K562 (cell line): ENCODE results near the gene STXBP6. TPM values are rescaled to one million over a fixed set of nuclear protein-coding genes. Genes with fewer than 3 reads are reported as not detected.
"Not testable (repeated sequence)": the region's sequence is repeated elsewhere in the genome, so short reads cannot be mapped to it uniquely, and the experiment has no call there.

ENCODE experiments used
- ATAC-seq: fragments of 200-7000 bp; cut with Tn5 transposase; 3 replicates; pipeline ENCODE4 v1.9.1; 2020; ENCODE audit warnings: moderate library complexity
- BruUV-seq: library from RNA; stranded (reverse); fragments of 400-500 nt; replicated peaks from 2 replicates; lab custom pipeline; 2021; lab: Mats Ljungman, UMichigan
- CTCF ChIA-PET: fragments of 300-600 bp; formaldehyde crosslinking; extraction: SDS; loops from one replicate; lab custom pipeline; 2021; ENCODE audit warnings: low intra/inter-chr PET ratio; lab: Yijun Ruan, JAX
- POLR2A ChIA-PET: fragments of 300-600, 350-650 bp; sonication (Branson Sonifier 250); formaldehyde crosslinking; extraction: SDS; loops from one replicate; lab custom pipeline; 2021; ENCODE audit warnings: antibody characterized with exemption, inconsistent platforms; lab: Yijun Ruan, JAX
- DNase-seq, 4 experiments: peaks; one replicate each; pipeline versions ENCODE4 v3.0.0 to v3.0.0-alpha.2; 2011 to 2018; ENCODE audit warnings: low spot score in 3 of 4, mixed read lengths in 3 of 4; ENCODE audit errors: extremely low read depth in 1 of 4
- FAIRE-seq: peaks from 2 replicates; lab custom pipeline; 2011; peaks lifted over from hg19 to GRCh38; lab: Jason Lieb, UNC
- H2AFZ ChIP-seq: 2 replicates; pipeline ENCODE4 v1.6.0; 2011; ENCODE audit warnings: low read depth, low read length, control low read depth, inconsistent platforms
- H3K27ac ChIP-seq: fragments of 200-600 bp; 3 replicates; pipeline ENCODE4 v1.8.0; 2011; ENCODE audit warnings: low read depth, mild to moderate bottlenecking, control low read depth, inconsistent platforms, low read length, moderate library complexity, mixed read lengths; ENCODE audit errors: extremely low read depth
- H3K27me3 ChIP-seq, 2 experiments: fragments of 300-600 bp in 1 of 2; 2 replicates in 1 of 2; 3 replicates in 1 of 2; pipeline versions ENCODE4 v1.6.0 to v1.8.0; 2011; ENCODE audit warnings: inconsistent platforms in 2 of 2, low read length in 2 of 2, mild to moderate bottlenecking in 1 of 2, mixed read lengths in 1 of 2, moderate library complexity in 1 of 2; ENCODE audit not compliant: control insufficient read depth in 2 of 2, insufficient read depth in 2 of 2
- H3K36me3 ChIP-seq: fragments of 300-600 bp; 3 replicates; pipeline ENCODE4 v1.8.0; 2011; ENCODE audit warnings: mild to moderate bottlenecking, low read length, inconsistent platforms; ENCODE audit not compliant: control insufficient read depth, insufficient read depth
- H3K4me1 ChIP-seq, 2 experiments: fragments of 200-600 bp in 1 of 2; replicated peaks in 1 of 2; 2 replicates in 1 of 2; 3 replicates in 1 of 2; pipeline versions ENCODE4 v1.5.1 to v1.8.0; 2011; ENCODE audit warnings: inconsistent platforms in 2 of 2, low read length in 2 of 2, mild to moderate bottlenecking in 1 of 2, mixed read lengths in 1 of 2, moderate library complexity in 1 of 2; ENCODE audit not compliant: control insufficient read depth in 2 of 2, insufficient read depth in 2 of 2
- H3K4me2 ChIP-seq: 2 replicates; pipeline ENCODE4 v1.6.1; 2011; ENCODE audit warnings: low read length, control low read depth, inconsistent platforms, mixed read lengths; ENCODE audit not compliant: insufficient read depth
- H3K4me3 ChIP-seq: fragments of 200-600 bp; sonication (generic), shearing (Covaris generic); 2 replicates; pipeline ENCODE4 v1.5.1; 2016; ENCODE audit warnings: control low read depth, inconsistent platforms
- H3K79me2 ChIP-seq: fragments of 200-600 bp; 3 replicates; pipeline ENCODE4 v1.8.0; 2011; ENCODE audit warnings: low read length, inconsistent platforms; ENCODE audit not compliant: control insufficient read depth, insufficient read depth
- H3K9ac ChIP-seq, 2 experiments: 2 replicates each; pipeline versions ENCODE4 v1.6.0 to v1.6.1; 2011; ENCODE audit warnings: low read depth in 2 of 2, low read length in 2 of 2, control low read depth in 1 of 2, inconsistent platforms in 1 of 2, mild to moderate bottlenecking in 1 of 2, mixed read lengths in 1 of 2; ENCODE audit not compliant: insufficient read depth in 1 of 2
- H3K9me1 ChIP-seq: one replicate; pipeline ENCODE4 v1.6.0; 2011; ENCODE audit warnings: inconsistent platforms, mild to moderate bottlenecking, low read length, moderate library complexity; ENCODE audit not compliant: control insufficient read depth, insufficient read depth
- H3K9me3 ChIP-seq: replicated peaks from 2 replicates; pipeline ENCODE4 v1.5.1; 2011; ENCODE audit warnings: low read depth, low read length, inconsistent platforms; ENCODE audit not compliant: control insufficient read depth, insufficient read depth
- H4K20me1 ChIP-seq: replicated peaks from 2 replicates; pipeline ENCODE4 v1.6.1; 2011; ENCODE audit warnings: low read length, inconsistent platforms, mixed read lengths; ENCODE audit not compliant: control insufficient read depth, insufficient read depth
- MCM2 ChIP-seq: fragments of 450-650 bp; IDR thresholded peaks from 2 replicates; pipeline ENCODE4 v1.6.1; 2017; ENCODE audit warnings: low read depth, mild to moderate bottlenecking
- MTA1 ChIP-seq: fragments of 450-650 bp; IDR thresholded peaks from 2 replicates; pipeline ENCODE4 v1.6.1; 2017; ENCODE audit warnings: borderline replicate concordance
- TCF7L2 ChIP-seq: fragments of 150-350 bp; IDR thresholded peaks from 2 replicates; pipeline ENCODE4 v1.6.1; 2016; ENCODE audit warnings: low read depth, mild to moderate bottlenecking, low read length, moderate library complexity
- THRAP3 ChIP-seq: fragments of 450-650 bp; IDR thresholded peaks from 2 replicates; pipeline ENCODE4 v1.6.1; 2016; ENCODE audit warnings: mild to moderate bottlenecking, inconsistent platforms, borderline replicate concordance
- ZNF146 ChIP-seq: IDR thresholded peaks from one replicate; pipeline ENCODE4 v1.6.1; 2018; ENCODE audit warnings: missing compliant biosample characterization; ENCODE audit not compliant: unreplicated experiment
- WGBS: fragments of 100-300 bp; shearing (Covaris generic); methylation state at CpG from one replicate; pipeline ENCODE4 v1.1.6; 2016; ENCODE audit warnings: low coverage, mixed read lengths; ENCODE audit not compliant: insufficient coverage; ENCODE audit errors: missing lambda C conversion rate; 5-methylcytosine and 5-hydroxymethylcytosine counted together
- in situ Hi-C: fragments of 300-500 bp; cut with MboI; formaldehyde crosslinking; loops from 4 replicates; pipeline ENCODE4 v1.15.0; 2018; ENCODE audit warnings: inconsistent platforms, mixed read lengths
- intact Hi-C: fragments of 100-400 bp; cut with micrococcal nuclease; formaldehyde crosslinking; loops from 2 replicates; pipeline ENCODE4 v1.14.2; 2022
- polyA plus RNA-seq, 8 experiments: library from polyadenylated mRNA; depleted of rRNA in 4 of 8; stranded (reverse) in 5 of 8; unstranded in 3 of 8; fragments of >200 nt; fragmentation: Nextera tagmentation in 2 of 8; fragmentation: Illumina TruSeq in 1 of 8; extraction: Ambion mirVana in 2 of 8; extraction: Trizol in 1 of 8; gene quantifications; 2 replicates each; pipeline versions ENCODE4 v1.2.1 to v1.2.3, GENCODE V29; 2011 to 2014; ENCODE audit warnings: inconsistent platforms in 1 of 8, missing spikeins in 1 of 8
- total RNA-seq, 7 experiments: library from RNA; depleted of rRNA in 6 of 7; stranded (reverse); fragments of >200 nt in 6 of 7; fragmentation: Illumina TruSeq in 2 of 7; extraction: Trizol in 2 of 7; gene quantifications; 2 replicates each; pipeline versions ENCODE4 v1.2.1 to v1.2.3, GENCODE V29; 2011 to 2021; ENCODE audit warnings: low replicate concordance in 1 of 7
- TF ChIP-seq, protein P1 (sequence below), 2 experiments: fragments of 450-650 bp in 1 of 2; IDR thresholded peaks; 2 replicates each; pipeline ENCODE4 v1.6.1; 2011 to 2017; ENCODE audit warnings: low read depth in 2 of 2, antibody characterized with exemption in 1 of 2, borderline replicate concordance in 1 of 2, low read length in 1 of 2, mild to moderate bottlenecking in 1 of 2, mixed read lengths in 1 of 2; ENCODE audit not compliant: control insufficient read depth in 1 of 2
- TF ChIP-seq, protein P2 (sequence below): fragments of 450-650 bp; conservative IDR thresholded peaks from 2 replicates; pipeline ENCODE4 v1.6.1; 2016; ENCODE audit warnings: missing genetic modification characterization, low read depth, mild to moderate bottlenecking, control low read depth, missing compliant biosample characterization

Gene STXBP6
- total and polyA plus RNA-seq, 9 of the 15 experiments (the other 6 are each of a cell fraction or from before 2014, with no cell fraction given), result 0.27 to 0.89 (median 0.59) TPM

DNA sequence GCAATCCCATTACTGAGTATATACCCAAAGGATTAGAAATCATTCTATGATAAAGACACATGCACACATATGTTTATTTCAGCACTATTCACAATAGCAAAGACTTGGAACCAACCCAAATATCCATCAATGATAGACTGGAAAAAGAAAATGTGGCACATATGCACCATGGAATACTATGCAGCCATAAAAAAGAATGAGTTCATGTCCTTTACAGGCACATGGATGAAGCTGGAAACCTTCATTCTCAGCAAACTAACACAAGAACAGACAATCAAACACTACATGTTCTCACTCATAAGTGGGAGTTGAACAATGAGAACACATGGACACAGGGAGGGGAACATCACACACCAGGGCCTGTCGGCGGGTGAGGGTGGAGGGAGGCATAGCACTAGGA, 113.2 kb downstream of the STXBP6 start:
- CTCF ChIA-PET, BruUV-seq, POLR2A ChIA-PET: not testable (repeated sequence)

DNA sequence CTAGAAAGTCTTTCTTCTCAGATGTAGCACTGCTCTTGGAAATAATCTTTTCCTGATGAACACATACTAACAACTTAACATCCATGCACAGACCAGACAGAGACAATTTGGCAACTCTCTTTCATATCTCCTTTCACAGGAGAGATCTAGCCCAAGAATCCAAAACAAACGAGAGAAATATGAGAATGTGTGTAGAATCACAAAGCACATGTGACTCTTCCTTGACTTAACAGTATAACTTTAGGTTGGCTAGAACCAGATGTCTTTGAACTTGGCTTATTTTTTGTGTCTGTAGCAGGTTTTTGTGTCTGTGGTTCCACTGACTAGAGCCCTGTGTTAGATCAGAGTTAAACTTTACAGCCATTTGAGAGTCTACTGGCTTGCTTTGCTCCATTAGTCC, 114.2 kb downstream of the STXBP6 start:
- Histone ChIP-seq H3K4me3 (no peak overlapping the region), H3K9ac (no peak overlapping the region), H3K27ac (no peak overlapping the region), H4K20me1 (no peaks in the 10 kb centered on the region), H2AFZ (no peak overlapping the region), H3K4me1 (no peaks in the 10 kb centered on the region), H3K9me1 (no peaks in the 10 kb centered on the region), H3K79me2 (no peaks in the 10 kb centered on the region), H3K36me3 (no peaks in the 10 kb centered on the region), H3K4me2 (no peak overlapping the region), H3K27me3 (no peaks in the 10 kb centered on the region), H3K9me3 (no peaks in the 10 kb centered on the region)
- in situ Hi-C loops (no loop called here), intact Hi-C loops (no loop called here)
- ATAC-seq, result no peak
- CTCF ChIA-PET, result no interaction called here
- POLR2A ChIA-PET, result no interaction called here
- 0% methylated on average over 1 of the region's 1 CpG for WGBS
- no TSS peak for BruUV-seq
- no peak for DNase-seq
- no peak for FAIRE-seq
- TF ChIP-seq THRAP3 (no peak), MCM2 (no peak), TCF7L2 (no peak), MTA1 (no peak)
- TF ChIP-seq, protein P1, sequence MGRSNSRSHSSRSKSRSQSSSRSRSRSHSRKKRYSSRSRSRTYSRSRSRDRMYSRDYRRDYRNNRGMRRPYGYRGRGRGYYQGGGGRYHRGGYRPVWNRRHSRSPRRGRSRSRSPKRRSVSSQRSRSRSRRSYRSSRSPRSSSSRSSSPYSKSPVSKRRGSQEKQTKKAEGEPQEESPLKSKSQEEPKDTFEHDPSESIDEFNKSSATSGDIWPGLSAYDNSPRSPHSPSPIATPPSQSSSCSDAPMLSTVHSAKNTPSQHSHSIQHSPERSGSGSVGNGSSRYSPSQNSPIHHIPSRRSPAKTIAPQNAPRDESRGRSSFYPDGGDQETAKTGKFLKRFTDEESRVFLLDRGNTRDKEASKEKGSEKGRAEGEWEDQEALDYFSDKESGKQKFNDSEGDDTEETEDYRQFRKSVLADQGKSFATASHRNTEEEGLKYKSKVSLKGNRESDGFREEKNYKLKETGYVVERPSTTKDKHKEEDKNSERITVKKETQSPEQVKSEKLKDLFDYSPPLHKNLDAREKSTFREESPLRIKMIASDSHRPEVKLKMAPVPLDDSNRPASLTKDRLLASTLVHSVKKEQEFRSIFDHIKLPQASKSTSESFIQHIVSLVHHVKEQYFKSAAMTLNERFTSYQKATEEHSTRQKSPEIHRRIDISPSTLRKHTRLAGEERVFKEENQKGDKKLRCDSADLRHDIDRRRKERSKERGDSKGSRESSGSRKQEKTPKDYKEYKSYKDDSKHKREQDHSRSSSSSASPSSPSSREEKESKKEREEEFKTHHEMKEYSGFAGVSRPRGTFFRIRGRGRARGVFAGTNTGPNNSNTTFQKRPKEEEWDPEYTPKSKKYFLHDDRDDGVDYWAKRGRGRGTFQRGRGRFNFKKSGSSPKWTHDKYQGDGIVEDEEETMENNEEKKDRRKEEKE (IDR thresholded peaks at IDR 0.05; ENCODE audit: borderline replicate concordance in 1 of 2, control insufficient read depth in 1 of 2, low read depth in 2 of 2, low read length in 1 of 2), result no peak
- TF ChIP-seq, protein P2, sequence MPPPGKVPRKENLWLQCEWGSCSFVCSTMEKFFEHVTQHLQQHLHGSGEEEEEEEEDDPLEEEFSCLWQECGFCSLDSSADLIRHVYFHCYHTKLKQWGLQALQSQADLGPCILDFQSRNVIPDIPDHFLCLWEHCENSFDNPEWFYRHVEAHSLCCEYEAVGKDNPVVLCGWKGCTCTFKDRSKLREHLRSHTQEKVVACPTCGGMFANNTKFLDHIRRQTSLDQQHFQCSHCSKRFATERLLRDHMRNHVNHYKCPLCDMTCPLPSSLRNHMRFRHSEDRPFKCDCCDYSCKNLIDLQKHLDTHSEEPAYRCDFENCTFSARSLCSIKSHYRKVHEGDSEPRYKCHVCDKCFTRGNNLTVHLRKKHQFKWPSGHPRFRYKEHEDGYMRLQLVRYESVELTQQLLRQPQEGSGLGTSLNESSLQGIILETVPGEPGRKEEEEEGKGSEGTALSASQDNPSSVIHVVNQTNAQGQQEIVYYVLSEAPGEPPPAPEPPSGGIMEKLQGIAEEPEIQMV (tag), result no peak

More for the DNA sequence above, 113.2 kb downstream of the STXBP6 start:
- DNase-seq, H3K4me1 ChIP-seq, H3K4me2 ChIP-seq, H3K79me2 ChIP-seq, H2AFZ ChIP-seq, intact Hi-C loops, H3K9me1 ChIP-seq, H3K9ac ChIP-seq, H3K27ac ChIP-seq, FAIRE-seq, H3K36me3 ChIP-seq, H3K9me3 ChIP-seq, in situ Hi-C loops, H3K4me3 ChIP-seq, H3K27me3 ChIP-seq, ATAC-seq, H4K20me1 ChIP-seq: not testable (repeated sequence)
- TF ChIP-seq ZNF146, result peak; percentile 27
- 0% methylated on average over 2 of the region's 2 CpGs for WGBS
